HEK293T (cell line): ENCODE measurements around the gene CUEDC1.

ENCODE experiments used
- CTCF ChIA-PET: fragments of 350-600 bp; formaldehyde crosslinking; extraction: SDS; loops from one replicate; lab custom pipeline; 2021; ENCODE audit warnings: antibody characterized with exemption, inconsistent platforms; lab: Yijun Ruan, JAX
- POLR2A ChIA-PET: fragments of 350-600 bp; formaldehyde crosslinking; extraction: SDS; loops from one replicate; lab custom pipeline; 2020; ENCODE audit warnings: antibody characterized with exemption, inconsistent platforms; lab: Yijun Ruan, JAX
- DNase-seq: peaks from one replicate; pipeline ENCODE4 v3.0.0; 2012; ENCODE audit warnings: mixed read lengths; ENCODE audit errors: extremely low spot score
- ARNT ChIP-seq: fragments of 450-650 bp; IDR thresholded peaks from 2 replicates; pipeline ENCODE4 v1.6.1; 2017; ENCODE audit warnings: mild to moderate bottlenecking
- BHLHE40 ChIP-seq: fragments of 450-650 bp; IDR thresholded peaks from 2 replicates; pipeline ENCODE4 v1.6.1; 2016; ENCODE audit warnings: mild to moderate bottlenecking, moderate library complexity, borderline replicate concordance
- CTBP1 ChIP-seq: fragments of 450-650 bp; IDR thresholded peaks from 2 replicates; pipeline ENCODE4 v1.6.1; 2016; ENCODE audit warnings: borderline replicate concordance
- ELF4 ChIP-seq: fragments of 450-650 bp; IDR thresholded peaks from 2 replicates; pipeline ENCODE4 v1.6.1; 2017; ENCODE audit warnings: antibody characterized with exemption
- FOXA1 ChIP-seq: fragments of 450-650 bp; IDR thresholded peaks from 2 replicates; pipeline ENCODE4 v1.6.1; 2016; ENCODE audit warnings: mild to moderate bottlenecking
- FOXK2 ChIP-seq: fragments of 450-650 bp; IDR thresholded peaks from 2 replicates; pipeline ENCODE4 v1.6.1; 2016; ENCODE audit warnings: mild to moderate bottlenecking
- FOXM1 ChIP-seq: fragments of 450-650 bp; IDR thresholded peaks from 2 replicates; pipeline ENCODE4 v1.6.1; 2017; ENCODE audit warnings: mild to moderate bottlenecking, borderline replicate concordance
- HDGF ChIP-seq: fragments of 450-650 bp; IDR thresholded peaks from 2 replicates; pipeline ENCODE4 v1.6.1; 2017; ENCODE audit warnings: antibody characterized with exemption, borderline replicate concordance
- L3MBTL2 ChIP-seq: fragments of 450-650 bp; conservative IDR thresholded peaks from 2 replicates; pipeline ENCODE4 v1.6.1; 2016; ENCODE audit warnings: mild to moderate bottlenecking
- LEF1 ChIP-seq: fragments of 450-650 bp; IDR thresholded peaks from 2 replicates; pipeline ENCODE4 v1.6.1; 2017; ENCODE audit warnings: mild to moderate bottlenecking, borderline replicate concordance
- NFRKB ChIP-seq: fragments of 450-650 bp; IDR thresholded peaks from 2 replicates; pipeline ENCODE4 v1.6.1; 2016; ENCODE audit warnings: mild to moderate bottlenecking, moderate library complexity
- SP1 ChIP-seq: fragments of 450-650 bp; IDR thresholded peaks from 2 replicates; pipeline ENCODE4 v1.6.1; 2017
- SUZ12 ChIP-seq: fragments of 450-650 bp; IDR thresholded peaks from 2 replicates; pipeline ENCODE4 v1.6.1; 2016; ENCODE audit warnings: mild to moderate bottlenecking
- TARDBP ChIP-seq: fragments of 450-650 bp; IDR thresholded peaks from 2 replicates; pipeline ENCODE4 v1.6.1; 2016
- ZNF384 ChIP-seq: fragments of 450-650 bp; IDR thresholded peaks from 2 replicates; pipeline ENCODE4 v1.6.1; 2016
- TF ChIP-seq, protein P1 (sequence below): fragments of 450-650 bp; IDR thresholded peaks from 2 replicates; pipeline ENCODE4 v1.6.1; 2016

Gene CUEDC1, protein sequence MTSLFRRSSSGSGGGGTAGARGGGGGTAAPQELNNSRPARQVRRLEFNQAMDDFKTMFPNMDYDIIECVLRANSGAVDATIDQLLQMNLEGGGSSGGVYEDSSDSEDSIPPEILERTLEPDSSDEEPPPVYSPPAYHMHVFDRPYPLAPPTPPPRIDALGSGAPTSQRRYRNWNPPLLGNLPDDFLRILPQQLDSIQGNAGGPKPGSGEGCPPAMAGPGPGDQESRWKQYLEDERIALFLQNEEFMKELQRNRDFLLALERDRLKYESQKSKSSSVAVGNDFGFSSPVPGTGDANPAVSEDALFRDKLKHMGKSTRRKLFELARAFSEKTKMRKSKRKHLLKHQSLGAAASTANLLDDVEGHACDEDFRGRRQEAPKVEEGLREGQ

DNA sequence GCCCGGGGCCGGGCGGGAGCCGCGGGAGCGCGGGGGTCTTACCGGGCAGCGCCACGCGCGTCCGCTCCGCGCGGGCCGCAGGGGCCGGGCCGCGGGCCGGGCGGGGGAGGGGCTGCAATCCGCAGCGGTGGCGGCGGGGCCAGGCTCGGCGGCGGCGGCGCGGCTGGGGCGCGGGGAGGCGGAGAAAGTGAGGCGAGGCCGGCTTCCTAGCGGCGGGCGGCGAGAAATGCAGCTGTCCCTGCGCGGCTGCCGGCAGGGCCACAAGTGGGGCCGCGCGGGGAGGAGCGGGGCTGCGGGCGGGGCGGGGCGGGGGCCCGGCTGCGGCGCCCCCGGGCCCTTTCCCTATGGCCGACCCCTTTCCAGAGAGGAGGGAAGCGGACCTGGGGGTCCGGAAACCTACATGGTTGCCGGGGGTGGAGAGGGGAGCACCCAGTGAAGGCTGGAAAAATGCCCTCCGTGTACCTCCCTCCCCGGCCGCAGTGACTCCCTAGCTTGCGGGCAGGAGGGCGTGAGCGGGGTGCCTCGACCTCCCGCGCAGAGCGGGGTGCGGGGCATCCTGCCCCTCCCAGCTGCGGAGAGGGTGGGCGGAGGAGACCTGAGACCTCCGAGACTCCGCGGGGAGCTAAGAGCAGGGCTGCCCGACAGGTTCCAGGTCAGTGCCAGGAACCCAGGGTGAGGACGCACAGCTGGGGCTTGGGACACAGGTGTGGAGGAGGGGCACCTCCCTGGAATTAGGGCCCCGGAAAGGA lies at the start of gene CUEDC1:
Gene CUEDC1 (minus strand): TSS at position 230 of the 749 bp plus-strand sequence. CDS start 69,848 bp downstream, outside the sequence.
- ChIA-PET CTCF (interaction anchor here (0.7 to 1.4 kb wide), 5 partner anchors 15 to 62 kb away, joined by 3 to 4 read pairs (median 3); no protein-coding TSS in a partner anchor), POLR2A (interaction anchor here (1.0 to 3.0 kb wide), 10 partner anchors 11 to 57 kb away, joined by 3 to 24 read pairs (median 4); partner anchors contain the start of gene SRSF1)
- TF ChIP-seq NFRKB (no peak), ELF4 (no peak), FOXA1 (no peak), ARNT (no peak), SUZ12 (no peak), ZNF384 (no peak), FOXK2 (no peak), L3MBTL2 (no peak), TARDBP (no peak), HDGF (no peak), FOXM1 (no peak), BHLHE40 (no peak), SP1 (no peak), CTBP1 (no peak)
- TF ChIP-seq, protein P1, sequence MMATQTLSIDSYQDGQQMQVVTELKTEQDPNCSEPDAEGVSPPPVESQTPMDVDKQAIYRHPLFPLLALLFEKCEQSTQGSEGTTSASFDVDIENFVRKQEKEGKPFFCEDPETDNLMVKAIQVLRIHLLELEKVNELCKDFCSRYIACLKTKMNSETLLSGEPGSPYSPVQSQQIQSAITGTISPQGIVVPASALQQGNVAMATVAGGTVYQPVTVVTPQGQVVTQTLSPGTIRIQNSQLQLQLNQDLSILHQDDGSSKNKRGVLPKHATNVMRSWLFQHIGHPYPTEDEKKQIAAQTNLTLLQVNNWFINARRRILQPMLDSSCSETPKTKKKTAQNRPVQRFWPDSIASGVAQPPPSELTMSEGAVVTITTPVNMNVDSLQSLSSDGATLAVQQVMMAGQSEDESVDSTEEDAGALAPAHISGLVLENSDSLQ: no peak
- DNase-seq: peak; percentile 88

DNA sequence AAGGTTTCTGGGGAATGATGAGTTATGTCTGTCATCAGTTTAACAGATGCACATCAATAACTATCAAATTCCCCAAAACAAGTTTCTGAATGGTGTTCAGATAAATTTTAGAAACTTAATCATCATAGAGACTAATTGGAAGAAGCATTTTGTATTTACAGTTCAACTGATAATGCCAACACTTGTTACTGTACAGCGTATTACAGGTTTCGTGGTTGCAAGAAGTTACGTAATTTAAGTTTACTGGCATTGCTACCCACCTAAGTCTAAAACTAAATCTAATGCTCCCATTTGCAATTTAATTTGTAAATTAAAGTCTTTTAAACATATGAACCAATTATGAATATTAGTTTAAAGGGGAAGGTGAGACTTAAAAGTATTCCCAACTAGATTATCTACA lies 48.8 kb upstream of the CUEDC1 start:
- CTCF ChIA-PET: no interaction called here
- TF ChIP-seq ARNT (no peak), ZNF384 (no peak), HDGF (no peak), ELF4 (no peak), BHLHE40 (no peak), CTBP1 (no peak), FOXK2 (no peak), L3MBTL2 (no peak), FOXA1 (no peak)
- TF ChIP-seq, protein P1: no peak
- POLR2A ChIA-PET: no interaction called here
- no peak for DNase-seq

DNA sequence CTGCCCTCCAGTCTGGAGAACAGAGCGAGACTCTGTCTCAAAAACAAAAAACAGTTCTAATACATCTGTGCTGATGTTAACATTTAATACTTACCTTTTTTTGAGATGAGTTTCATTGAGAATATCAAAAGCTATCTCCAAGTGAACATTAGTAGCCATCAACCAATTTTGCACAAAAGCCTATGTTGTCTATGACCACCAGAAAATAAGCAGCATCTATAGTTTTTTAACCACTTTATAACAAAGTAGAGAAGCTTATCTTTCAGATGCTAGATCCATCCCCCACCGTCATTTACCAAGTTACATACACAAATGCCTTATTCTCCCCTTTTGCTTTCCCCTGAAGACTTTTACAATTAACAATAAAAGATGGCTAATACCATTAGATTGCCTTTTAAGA lies 47.8 kb upstream of the CUEDC1 start:
- no peak for DNase-seq
- ChIA-PET POLR2A (no interaction called here), CTCF (interaction anchor here (0.6 to 1.7 kb wide), 2 partner anchors 41 to 82 kb away, joined by 4 to 5 read pairs; no protein-coding TSS in a partner anchor)
- TF ChIP-seq FOXA1: no peak
- TF ChIP-seq TARDBP: no peak
- no peak for TF ChIP-seq ELF4
- no peak for TF ChIP-seq SUZ12
- TF ChIP-seq FOXK2: no peak
- no peak for TF ChIP-seq FOXM1
- TF ChIP-seq ARNT: no peak
- TF ChIP-seq, protein P1: no peak
- no peak for TF ChIP-seq CTBP1

DNA sequence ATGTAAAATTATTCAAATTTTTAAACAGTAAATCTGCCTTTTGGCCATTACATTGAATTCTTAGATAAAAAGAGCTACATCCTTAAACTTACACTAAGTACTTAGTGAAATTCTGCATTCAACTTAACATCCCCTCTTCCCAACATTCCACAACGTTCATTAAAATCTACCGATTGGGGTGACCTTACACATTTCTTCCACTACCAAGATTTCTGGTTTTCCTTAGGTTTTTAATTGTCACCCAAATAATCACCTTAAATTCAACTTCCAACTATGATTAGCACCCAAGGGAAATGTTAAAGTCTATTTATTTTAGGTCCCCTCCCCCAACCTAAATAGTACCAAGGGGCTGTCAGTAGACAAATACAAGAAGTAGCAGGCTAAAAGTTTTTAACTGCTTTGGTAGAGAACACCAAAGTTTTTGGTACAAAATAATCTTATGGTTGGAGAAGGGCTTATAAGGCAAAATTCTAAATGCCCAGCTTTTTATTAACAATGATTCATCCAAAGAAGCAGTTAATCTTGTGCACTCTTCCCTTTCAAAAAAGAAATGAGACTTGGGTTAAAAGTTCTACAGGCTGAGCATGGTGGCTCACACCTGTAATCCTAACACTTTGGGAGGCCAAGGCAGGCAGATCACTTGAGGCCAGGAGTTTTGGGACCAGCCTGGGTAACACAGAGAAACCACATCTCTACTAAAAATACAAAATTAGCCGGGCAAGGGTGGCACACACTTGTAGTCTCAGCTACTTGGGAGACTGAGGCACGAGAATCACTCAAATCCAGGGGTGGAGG lies 47.1 kb upstream of the CUEDC1 start:
- DNase-seq: no peak
- TF ChIP-seq ELF4 (peak; percentile 48; the same call in 1 of the 2 replicates), L3MBTL2 (no peak)
- ChIA-PET CTCF (interaction anchor here (1.7 kb wide), 1 partner anchor 82 kb away, joined by 4 read pairs; no protein-coding TSS in a partner anchor), POLR2A (no interaction called here)

DNA sequence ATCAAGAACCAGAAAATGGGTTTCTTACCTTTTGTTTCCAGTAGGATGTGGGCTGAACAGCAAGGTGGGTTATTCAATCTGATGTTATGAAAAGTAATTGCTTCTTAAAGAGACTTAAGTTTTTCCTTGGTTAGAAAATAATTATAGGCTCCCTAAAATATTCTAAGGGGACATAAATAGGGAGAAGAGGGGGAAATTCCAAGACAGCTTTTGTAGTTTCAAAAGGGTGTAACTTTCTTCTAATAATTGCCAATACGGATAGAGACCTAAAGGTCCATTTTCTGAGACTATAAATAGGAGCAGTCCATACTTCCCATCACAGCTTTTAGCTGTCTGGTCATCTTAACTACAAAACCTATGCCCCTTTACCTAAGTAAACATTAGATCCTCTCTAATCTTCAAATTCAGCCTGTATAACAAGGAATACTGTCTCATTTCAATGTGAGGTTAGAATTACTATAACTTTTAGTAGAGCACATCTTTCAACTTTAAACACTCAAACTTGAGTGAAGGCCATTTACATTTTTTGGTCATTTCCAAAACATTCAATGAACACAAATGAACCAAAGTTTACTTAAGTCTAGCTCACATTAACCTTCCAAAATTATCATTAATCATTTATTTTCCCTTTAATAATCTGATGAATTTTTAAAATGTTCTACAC lies 46.4 kb upstream of the CUEDC1 start:
- ChIA-PET POLR2A (no interaction called here), CTCF (interaction anchor here (1.7 kb wide), 1 partner anchor 83 kb away, joined by 4 read pairs; no protein-coding TSS in a partner anchor)
- no peak for DNase-seq
- TF ChIP-seq SUZ12 (no peak), ELF4 (no peak), SP1 (no peak), HDGF (no peak), FOXK2 (no peak), NFRKB (no peak), LEF1 (no peak), FOXM1 (no peak)
- TF ChIP-seq, protein P1: no peak
